Measurements from ENCODE around the gene AKAP10.
A peak's percentile ranks its signal among the peaks of the same experiment; 100 is the strongest.
"Not testable (repeated sequence)": the region's sequence is repeated elsewhere in the genome, so short reads cannot be mapped to it uniquely, and the experiment has no call there.

The AKAP10 gene

GRCh38 chr17:19911033-19911432, 66.6 kb downstream of the AKAP10 start:
- no peak for DNase-seq

- no peak for DNase-seq
Measured at GRCh38 chr17:19909139-19909538, 68.5 kb downstream of the AKAP10 start.

- no peak for DNase-seq
Measured at GRCh38 chr17:19905502-19905901, 72.1 kb downstream of the AKAP10 start.

GRCh38 chr17:19904924-19905323, 72.7 kb downstream of the AKAP10 start:
- no peak for DNase-seq

GRCh38 chr17:19904412-19904811, 73.2 kb downstream of the AKAP10 start:
- DNase-seq: no peak

- no peak for DNase-seq
Measured at GRCh38 chr17:19900809-19901208, 76.8 kb downstream of the AKAP10 start.

GRCh38 chr17:19897903-19898302, 79.7 kb downstream of the AKAP10 start:
- no peak for DNase-seq

GRCh38 chr17:19897090-19897837, 80.4 kb downstream of the AKAP10 start:
- DNase-seq: no peak

- no peak for DNase-seq
Measured at GRCh38 chr17:19896679-19897078, 80.9 kb downstream of the AKAP10 start.

- not testable (repeated sequence) for DNase-seq
Measured at GRCh38 chr17:19890554-19890953, 87.1 kb downstream of the AKAP10 start.

GRCh38 chr17:19890001-19890400, 87.6 kb downstream of the AKAP10 start:
- DNase-seq: not testable (repeated sequence)

- no peak for DNase-seq
Measured at GRCh38 chr17:19886116-19886515, 91.5 kb downstream of the AKAP10 start.

- DNase-seq: no peak
Measured at GRCh38 chr17:19883537-19884215, 94.0 kb downstream of the AKAP10 start.

- DNase-seq: no peak
Measured at GRCh38 chr17:19880393-19880792, 97.2 kb downstream of the AKAP10 start.

GRCh38 chr17:19877364-19877945, 100.2 kb downstream of the AKAP10 start:
- no peak for DNase-seq

- DNase-seq: no peak
Measured at GRCh38 chr17:19876529-19877161, 101.0 kb downstream of the AKAP10 start.

- DNase-seq: no peak
Measured at GRCh38 chr17:19874256-19874655, 103.4 kb downstream of the AKAP10 start.

GRCh38 chr17:19873346-19873745, 104.3 kb downstream of the AKAP10 start:
- no peak for DNase-seq

GRCh38 chr17:19868079-19868395, 109.6 kb downstream of the AKAP10 start:
- DNase-seq: no peak

- peak; percentile 59 for DNase-seq
Measured at GRCh38 chr17:19867329-19868078, 110.1 kb downstream of the AKAP10 start, which contains the start of gene ULK2. Gene ULK2 (minus strand): TSS chr17:19867936. CDS start chr17:19867417, 519 bp downstream.

GRCh38 chr17:19867079-19867328, 110.6 kb downstream of the AKAP10 start:
- peak; percentile 59 for DNase-seq

- DNase-seq: no peak
Measured at GRCh38 chr17:19865021-19865420, 112.6 kb downstream of the AKAP10 start.

- DNase-seq: not testable (repeated sequence)
Measured at GRCh38 chr17:19860647-19861177, 116.9 kb downstream of the AKAP10 start.

Data from NCI-H748 treated with DMSO at 0.1 percent for 48 hours (cell line).